ENCODE results near the gene GABRB3.

Gene GABRB3

DNA sequence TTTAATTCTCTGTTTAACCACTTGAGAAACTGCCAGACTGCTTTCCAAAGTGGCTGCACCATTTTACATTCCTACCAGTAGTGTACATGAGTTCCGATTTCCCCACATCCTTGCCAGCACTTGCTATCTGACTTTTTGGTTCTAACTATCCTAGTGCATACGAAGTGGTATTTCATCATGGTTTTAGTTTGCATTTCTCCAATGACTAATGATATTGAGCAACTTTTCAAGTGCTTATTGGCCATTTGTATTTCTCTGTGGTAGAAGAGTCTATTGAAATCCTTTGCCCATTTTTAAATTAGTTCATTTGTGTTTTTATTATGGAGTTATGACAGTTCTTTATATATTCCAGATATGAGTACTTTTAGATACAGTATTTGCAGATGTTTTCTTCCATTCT lies 247.8 kb downstream of the GABRB3 start:
- no peak for DNase-seq

DNA sequence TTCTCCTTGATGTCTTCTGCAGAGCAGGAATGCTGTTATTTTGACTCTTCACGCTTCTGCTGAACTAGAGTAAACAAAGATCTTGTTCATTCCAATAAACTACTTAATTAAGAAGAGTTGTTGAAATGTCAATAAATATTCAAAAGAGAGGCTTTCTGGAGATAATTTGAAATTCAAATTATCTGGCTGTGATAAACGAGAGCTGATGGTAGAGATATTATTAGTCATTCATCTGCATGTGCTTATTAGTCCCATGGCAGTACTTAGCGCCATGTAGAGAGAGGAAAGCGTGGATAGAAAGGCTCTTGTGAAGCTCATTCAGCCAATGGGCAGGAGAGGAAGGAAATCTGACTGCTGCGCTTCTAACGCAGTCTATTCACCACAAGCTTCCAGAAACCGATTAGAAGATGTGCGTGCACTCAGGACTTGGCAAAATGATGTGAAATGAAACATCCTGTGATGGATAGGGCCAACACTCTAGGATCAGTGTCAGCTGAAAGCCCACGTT lies 251.1 kb downstream of the GABRB3 start:
- DNase-seq: no peak

DNA sequence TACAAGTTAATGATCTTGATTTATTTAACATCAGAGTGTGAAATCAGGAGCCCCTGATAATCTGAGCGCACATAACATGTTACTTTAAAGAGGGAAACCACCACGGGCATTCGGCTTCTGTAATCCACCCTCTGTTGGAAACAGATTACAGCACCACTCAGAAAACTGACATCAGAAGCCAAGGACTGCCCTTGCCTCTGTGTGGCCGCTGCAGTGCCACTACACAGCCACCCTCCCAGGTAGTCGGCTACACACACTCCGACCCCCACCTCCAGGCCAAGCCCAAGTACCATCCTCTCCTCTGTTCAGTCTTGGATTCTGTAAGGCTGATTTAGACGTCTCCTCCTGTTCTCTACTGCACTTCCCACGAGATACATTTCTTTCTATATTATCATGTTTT lies 251.7 kb downstream of the GABRB3 start:
- DNase-seq: no peak

DNA sequence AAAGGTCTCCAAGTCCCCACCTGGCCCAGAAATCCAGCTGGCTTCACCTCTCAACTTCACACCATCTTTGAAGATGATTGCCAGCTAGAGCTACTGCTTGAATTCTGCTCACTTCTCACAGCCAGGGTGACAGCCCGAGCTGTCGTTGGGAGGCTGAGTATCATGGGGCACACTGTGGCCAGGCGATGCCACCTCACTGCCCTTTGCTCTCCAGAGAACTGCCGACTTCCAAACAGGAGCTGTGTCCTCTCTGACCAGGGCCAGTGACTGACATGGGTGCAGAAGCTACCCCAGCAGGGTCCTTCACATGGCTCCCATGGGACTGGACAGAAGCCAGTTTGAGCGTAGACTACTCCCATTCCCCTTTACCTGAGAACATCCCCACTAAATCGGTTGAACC lies 254.0 kb downstream of the GABRB3 start:
- no peak for DNase-seq

DNA sequence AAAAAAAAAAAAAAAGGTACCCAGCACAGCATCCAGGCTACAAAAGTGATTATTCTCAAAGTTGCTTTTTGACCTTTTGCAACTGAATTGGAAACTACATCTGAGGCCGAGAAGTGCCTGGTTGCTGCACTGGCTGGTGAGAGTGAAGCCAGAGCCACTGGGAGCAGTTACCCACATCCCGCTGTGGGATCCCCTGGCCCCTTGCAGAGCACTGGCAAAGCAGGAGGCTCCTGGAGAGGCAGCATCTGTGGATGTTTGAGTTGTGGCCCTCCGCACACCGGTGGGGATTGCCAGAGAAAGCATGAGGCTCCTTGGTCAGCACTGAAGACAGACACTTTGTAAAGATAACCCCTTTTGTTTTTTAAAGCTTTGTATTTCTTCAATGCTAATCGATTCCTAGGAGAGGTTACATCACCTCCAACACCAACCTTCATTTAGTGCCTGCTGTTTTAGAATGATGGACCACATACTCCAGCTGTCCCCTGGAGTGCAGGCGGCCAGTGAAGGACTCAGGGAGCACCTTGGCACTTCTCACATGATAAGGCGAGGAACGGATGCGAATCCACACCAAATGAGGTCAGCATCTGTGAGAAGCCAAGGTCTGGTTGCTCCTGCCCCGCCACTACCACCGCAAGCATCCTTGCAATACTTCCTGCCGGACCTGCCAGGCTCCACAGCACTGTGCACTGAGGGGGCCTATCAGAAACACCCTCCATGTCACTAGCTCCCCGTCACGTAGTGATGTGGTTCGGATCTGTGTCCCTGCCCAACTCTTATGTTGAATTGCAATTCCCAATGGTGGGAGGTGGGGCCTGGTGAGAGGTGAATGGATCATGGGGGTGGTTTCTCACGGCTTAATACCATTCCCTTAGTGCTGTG lies 256.5 kb downstream of the GABRB3 start:
- no peak for DNase-seq

DNA sequence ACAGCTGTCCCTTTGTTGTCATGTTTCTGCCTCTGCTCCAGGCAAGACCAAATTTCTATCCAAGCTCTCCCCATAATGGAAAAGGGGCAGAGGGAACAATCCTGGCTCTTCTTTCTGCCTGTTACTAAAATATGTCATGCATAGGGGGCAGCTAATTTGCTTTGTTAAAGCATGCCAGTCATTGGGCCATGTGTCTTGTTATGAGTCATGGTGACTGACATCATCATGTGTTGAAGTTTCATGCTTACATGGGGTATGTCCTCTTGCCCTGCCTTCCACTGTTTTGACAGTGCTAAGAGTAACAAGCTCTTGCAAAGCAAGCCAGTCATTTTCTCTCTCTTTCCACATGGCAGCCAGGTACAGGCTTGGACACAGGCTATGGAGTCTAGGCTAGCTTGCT lies 268.9 kb downstream of the GABRB3 start:
- DNase-seq: no peak

Data from femur (tissue), 1 donor.